Parathyroid adenoma (tissue), 2 donors: ENCODE data around the gene MEIOSIN.

Experiments
- H2AFZ ChIP-seq: fragments of 300-600 bp; sonication (generic); one replicate; pipeline ENCODE4 v1.7.0; 2017; ENCODE audit warnings: antibody characterized with exemption, mild to moderate bottlenecking
- H3K27ac ChIP-seq: fragments of 300-600 bp; sonication (generic); one replicate; pipeline ENCODE4 v1.7.0; 2017
- H3K27me3 ChIP-seq: fragments of 300-600 bp; sonication (generic); one replicate; pipeline ENCODE4 v1.7.0; 2017; ENCODE audit warnings: low read length; ENCODE audit not compliant: control insufficient read depth, insufficient read depth
- H3K36me3 ChIP-seq: fragments of 300-600 bp; sonication (generic); one replicate; pipeline ENCODE4 v1.7.0; 2017; ENCODE audit warnings: low read length; ENCODE audit not compliant: control insufficient read depth, insufficient read depth
- H3K4me1 ChIP-seq: fragments of 300-600 bp; sonication (generic); one replicate; pipeline ENCODE4 v1.7.0; 2017; ENCODE audit warnings: control low read depth
- H3K4me2 ChIP-seq: fragments of 300-600 bp; sonication (generic); one replicate; pipeline ENCODE4 v1.7.0; 2017; ENCODE audit warnings: low read length
- H3K4me3 ChIP-seq: fragments of 300-600 bp; sonication (generic); one replicate; pipeline ENCODE4 v1.7.0; 2017; ENCODE audit warnings: low read depth, low read length
- H3K79me2 ChIP-seq: fragments of 300-600 bp; sonication (generic); one replicate; pipeline ENCODE4 v1.7.0; 2017; ENCODE audit warnings: control low read depth
- H3K9ac ChIP-seq: fragments of 300-600 bp; sonication (generic); one replicate; pipeline ENCODE4 v1.7.0; 2017; ENCODE audit warnings: mild to moderate bottlenecking
- H3K9me3 ChIP-seq: fragments of 300-600 bp; sonication (generic); one replicate; pipeline ENCODE4 v1.7.0; 2017; ENCODE audit warnings: low read length; ENCODE audit not compliant: control insufficient read depth
- TF ChIP-seq, protein P1 (sequence below): fragments of 300-600 bp; sonication (generic); IDR thresholded peaks from one replicate; pipeline ENCODE4 v1.7.0; 2017; ENCODE audit warnings: antibody characterized with exemption, mild to moderate bottlenecking
- donor health status: primary hyperparathyroidism.

Gene MEIOSIN

DNA sequence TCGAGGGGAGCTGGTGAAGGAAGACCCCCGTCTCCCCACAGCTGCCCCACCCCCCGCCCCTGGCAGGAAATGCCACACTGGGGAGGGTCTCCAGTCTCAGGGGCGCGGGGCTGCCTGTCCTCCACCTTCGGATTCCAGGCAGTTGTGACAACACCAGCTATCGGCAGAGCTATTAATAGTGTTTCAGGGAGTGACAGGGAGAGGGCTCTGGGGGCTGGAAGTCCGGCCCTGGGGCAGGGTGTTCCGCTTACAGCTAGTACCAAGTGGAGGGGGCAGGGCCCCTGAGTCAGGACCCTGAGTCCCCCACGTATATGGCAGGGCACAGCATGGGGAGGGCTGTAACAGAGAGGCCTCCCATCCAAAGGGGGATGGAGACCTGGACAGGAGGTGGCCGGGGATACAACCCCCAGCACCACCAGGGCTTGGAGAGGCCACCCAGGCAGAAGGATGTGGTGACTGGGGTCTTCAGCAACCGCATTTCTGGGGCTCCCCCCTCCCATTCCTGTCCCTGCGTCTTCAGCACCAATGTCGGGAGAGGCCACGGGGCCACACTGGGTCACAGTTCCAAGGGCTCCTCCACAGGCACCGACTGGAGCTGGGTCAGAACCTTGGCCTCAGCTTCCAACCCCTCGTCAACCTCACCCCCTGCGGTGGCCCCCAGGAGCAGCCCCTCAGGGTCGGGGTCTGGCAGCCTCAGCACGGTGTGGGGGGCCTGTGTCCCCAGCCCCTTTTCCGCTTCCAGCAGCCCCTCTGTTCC is 31.9 kb downstream of the MEIOSIN start:
- Histone ChIP-seq H3K4me3 (no peak overlapping the region), H3K27me3 (no peaks in the 10 kb centered on the region), H2AFZ (no peak overlapping the region), H3K79me2 (peaks cover 16% of the 10 kb centered on the region), H3K4me2 (no peak overlapping the region), H3K27ac (peak overlapping the region; percentile 8), H3K4me1 (peaks cover 23% of the 10 kb centered on the region), H3K9ac (no peak overlapping the region), H3K36me3 (no peaks in the 10 kb centered on the region), H3K9me3 (no peaks in the 10 kb centered on the region)
- TF ChIP-seq, protein P1, sequence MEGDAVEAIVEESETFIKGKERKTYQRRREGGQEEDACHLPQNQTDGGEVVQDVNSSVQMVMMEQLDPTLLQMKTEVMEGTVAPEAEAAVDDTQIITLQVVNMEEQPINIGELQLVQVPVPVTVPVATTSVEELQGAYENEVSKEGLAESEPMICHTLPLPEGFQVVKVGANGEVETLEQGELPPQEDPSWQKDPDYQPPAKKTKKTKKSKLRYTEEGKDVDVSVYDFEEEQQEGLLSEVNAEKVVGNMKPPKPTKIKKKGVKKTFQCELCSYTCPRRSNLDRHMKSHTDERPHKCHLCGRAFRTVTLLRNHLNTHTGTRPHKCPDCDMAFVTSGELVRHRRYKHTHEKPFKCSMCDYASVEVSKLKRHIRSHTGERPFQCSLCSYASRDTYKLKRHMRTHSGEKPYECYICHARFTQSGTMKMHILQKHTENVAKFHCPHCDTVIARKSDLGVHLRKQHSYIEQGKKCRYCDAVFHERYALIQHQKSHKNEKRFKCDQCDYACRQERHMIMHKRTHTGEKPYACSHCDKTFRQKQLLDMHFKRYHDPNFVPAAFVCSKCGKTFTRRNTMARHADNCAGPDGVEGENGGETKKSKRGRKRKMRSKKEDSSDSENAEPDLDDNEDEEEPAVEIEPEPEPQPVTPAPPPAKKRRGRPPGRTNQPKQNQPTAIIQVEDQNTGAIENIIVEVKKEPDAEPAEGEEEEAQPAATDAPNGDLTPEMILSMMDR: no peak

DNA sequence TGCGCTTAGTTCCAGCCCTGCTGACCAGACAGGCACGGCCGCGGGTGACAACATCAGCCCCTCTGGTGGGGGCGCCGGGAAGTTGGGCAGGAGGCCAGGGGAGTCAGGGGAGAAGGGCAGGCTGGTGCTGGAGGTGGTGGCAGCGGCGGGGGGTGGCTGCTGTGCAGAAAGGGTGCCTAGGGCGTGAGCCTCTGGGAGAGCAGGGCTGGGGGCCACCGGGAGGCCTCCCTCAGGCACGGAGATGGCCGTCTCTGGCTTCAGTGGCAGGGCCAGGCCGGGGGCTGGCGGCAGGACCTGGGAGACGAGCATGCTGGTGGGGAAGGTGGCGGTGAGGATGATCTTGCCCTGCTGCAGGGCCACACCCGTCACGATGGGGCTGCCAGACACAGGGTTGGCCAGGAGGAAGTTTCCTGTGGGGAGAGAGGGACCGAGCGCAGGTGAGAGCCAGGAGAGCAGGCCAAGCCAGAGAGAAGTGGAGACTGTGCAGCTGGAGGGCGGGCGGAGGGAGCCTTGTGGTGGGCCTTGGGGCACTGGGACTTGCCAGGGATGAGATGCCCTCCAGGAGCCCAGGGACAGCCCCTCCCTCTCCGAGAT is 32.6 kb downstream of the MEIOSIN start:
- no peaks in the 10 kb centered on the region for H3K27me3 ChIP-seq
- H3K9me3 ChIP-seq: no peaks in the 10 kb centered on the region
- H3K9ac ChIP-seq: no peak overlapping the region
- no peaks in the 10 kb centered on the region for H3K36me3 ChIP-seq
- peaks cover 16% of the 10 kb centered on the region for H3K79me2 ChIP-seq
- H3K4me1 ChIP-seq: peaks cover 27% of the 10 kb centered on the region
- peak overlapping the region; percentile 95 for H3K27ac ChIP-seq
- TF ChIP-seq, protein P1: no peak
- H2AFZ ChIP-seq: no peak overlapping the region
- no peak overlapping the region for H3K4me2 ChIP-seq
- H3K4me3 ChIP-seq: no peak overlapping the region

DNA sequence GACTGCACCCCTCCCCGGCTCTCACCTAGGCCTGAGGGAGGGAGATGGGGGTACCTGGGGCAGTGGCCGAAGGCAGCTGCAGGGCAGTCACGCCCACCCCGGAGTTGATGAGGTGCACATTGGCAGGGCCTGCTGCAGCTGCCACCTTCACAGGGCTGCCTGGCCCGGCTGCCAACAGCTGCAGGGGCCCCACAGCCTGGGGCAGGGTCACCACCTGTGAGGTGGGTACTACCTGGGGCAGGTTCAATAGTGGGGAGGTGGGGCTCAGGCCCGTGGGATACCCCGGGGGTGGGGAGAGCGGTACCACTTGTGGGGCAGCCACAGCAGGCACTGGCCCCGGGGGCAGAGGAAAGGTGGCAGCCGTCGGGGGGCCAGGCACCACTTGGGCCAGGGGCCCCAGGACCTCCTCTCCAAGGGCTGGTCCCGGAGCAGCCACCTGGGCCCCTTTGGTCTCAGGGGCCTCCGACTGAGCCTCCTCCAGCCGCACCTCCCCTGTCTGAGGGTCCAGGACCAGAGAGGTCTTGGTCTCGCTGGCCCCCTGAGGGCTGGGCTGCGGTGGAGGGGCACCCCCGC is 33.1 kb downstream of the MEIOSIN start:
- Histone ChIP-seq H3K9ac (peak overlapping the region; percentile 77), H3K79me2 (peaks cover 16% of the 10 kb centered on the region), H3K27me3 (no peaks in the 10 kb centered on the region), H3K4me3 (peak overlapping the region; percentile 77), H3K4me2 (peak overlapping the region; percentile 86), H3K4me1 (peaks cover 33% of the 10 kb centered on the region), H3K9me3 (no peaks in the 10 kb centered on the region), H2AFZ (peak overlapping the region; percentile 69), H3K36me3 (no peaks in the 10 kb centered on the region), H3K27ac (peak overlapping the region; percentile 95)
- TF ChIP-seq, protein P1: no peak

DNA sequence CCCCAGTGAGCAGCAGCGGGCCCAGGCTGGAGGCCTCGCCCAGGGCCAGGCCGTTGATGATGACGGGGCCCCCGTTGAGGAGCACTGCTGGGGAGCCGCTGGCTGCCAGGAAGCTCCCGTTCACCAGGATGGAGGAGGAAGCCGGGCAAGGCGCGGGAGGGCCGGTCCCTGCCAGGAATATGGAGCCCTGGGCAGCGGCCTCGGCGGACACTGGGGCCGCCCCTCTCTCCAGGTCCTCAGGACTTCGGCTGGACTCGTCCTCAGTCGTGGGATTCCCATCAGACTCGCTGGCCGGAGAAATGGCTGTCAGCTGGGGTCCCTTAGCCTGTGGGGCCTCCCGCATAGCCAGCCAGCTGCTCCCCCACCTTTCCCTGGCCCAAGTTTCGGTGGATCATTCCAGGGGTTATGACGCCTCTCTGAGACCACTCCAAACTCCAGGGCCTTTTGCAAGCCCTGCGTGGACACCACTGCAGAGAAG is 33.7 kb downstream of the MEIOSIN start:
- Histone ChIP-seq H2AFZ (peak overlapping the region; percentile 69), H3K9ac (peak overlapping the region; percentile 77), H3K4me2 (peak overlapping the region; percentile 86), H3K4me1 (peaks cover 33% of the 10 kb centered on the region), H3K79me2 (peaks cover 16% of the 10 kb centered on the region), H3K36me3 (no peaks in the 10 kb centered on the region), H3K4me3 (peak overlapping the region; percentile 77), H3K27me3 (no peaks in the 10 kb centered on the region), H3K9me3 (no peaks in the 10 kb centered on the region), H3K27ac (peak overlapping the region; percentile 95)
- TF ChIP-seq, protein P1: no peak
